ENCODE results near the gene KIF26A.

The KIF26A gene

GRCh38 chr14:104112609-104113571, 25.5 kb upstream of the KIF26A start:
- DNase-seq (ENCODE audit: low read depth) = no peak

- no peak for DNase-seq (ENCODE audit: low read depth)
Observed at GRCh38 chr14:104113631-104114420, 24.6 kb upstream of the KIF26A start.

- DNase-seq (ENCODE audit: low read depth) = no peak
Observed at GRCh38 chr14:104114421-104115130, 23.8 kb upstream of the KIF26A start.

- DNase-seq (ENCODE audit: low read depth) = no peak
Observed at GRCh38 chr14:104115131-104115600, 23.2 kb upstream of the KIF26A start.

- DNase-seq (ENCODE audit: low read depth) = no peak
Observed at GRCh38 chr14:104115691-104116287, 22.6 kb upstream of the KIF26A start.

GRCh38 chr14:104116288-104116755, 22.1 kb upstream of the KIF26A start:
- DNase-seq (ENCODE audit: low read depth) = peak; percentile 28

- peak; percentile 36 for DNase-seq (ENCODE audit: low read depth)
Observed at GRCh38 chr14:104116756-104117340, 21.5 kb upstream of the KIF26A start.

- no peak for DNase-seq (ENCODE audit: low read depth)
Observed at GRCh38 chr14:104117341-104118005, 20.9 kb upstream of the KIF26A start.

GRCh38 chr14:104118006-104118844, 20.2 kb upstream of the KIF26A start:
- no peak for DNase-seq (ENCODE audit: low read depth)

GRCh38 chr14:104119119-104119487, 19.3 kb upstream of the KIF26A start:
- no peak for DNase-seq (ENCODE audit: low read depth)

GRCh38 chr14:104119488-104120251, 18.7 kb upstream of the KIF26A start:
- DNase-seq (ENCODE audit: low read depth) = no peak

- DNase-seq (ENCODE audit: low read depth) = no peak
Observed at GRCh38 chr14:104120281-104120741, 18.1 kb upstream of the KIF26A start.

GRCh38 chr14:104121142-104121541, 17.2 kb upstream of the KIF26A start:
- no peak for DNase-seq (ENCODE audit: low read depth)

- no peak for DNase-seq (ENCODE audit: low read depth)
Observed at GRCh38 chr14:104123879-104124278, 14.5 kb upstream of the KIF26A start.

- DNase-seq (ENCODE audit: low read depth) = no peak
Observed at GRCh38 chr14:104125011-104125410, 13.4 kb upstream of the KIF26A start.

GRCh38 chr14:104126753-104127152, 11.6 kb upstream of the KIF26A start:
- no peak for DNase-seq (ENCODE audit: low read depth)

GRCh38 chr14:104128981-104129380, 9.4 kb upstream of the KIF26A start:
- DNase-seq (ENCODE audit: low read depth) = no peak

- DNase-seq (ENCODE audit: low read depth) = no peak
Observed at GRCh38 chr14:104129556-104129955, 8.8 kb upstream of the KIF26A start.
